K562 (cell line): ENCODE results near the gene ETFBKMT. TPM values are rescaled to one million over a fixed set of nuclear protein-coding genes. Genes with fewer than 3 reads are reported as not detected.

Experiments used
- NFXL1 ChIP-seq: fragments of 450-650 bp; formaldehyde crosslinking; IDR thresholded peaks from 2 replicates; pipeline ENCODE4 v1.4.0; 2021; ENCODE audit warnings: mild to moderate bottlenecking
- ZNF232 ChIP-seq: sonication (generic); formaldehyde crosslinking; IDR thresholded peaks from 2 replicates; pipeline ENCODE4 v1.8.0; 2022; ENCODE audit warnings: mild to moderate bottlenecking, missing genetic modification reagents
- polyA plus RNA-seq, 8 experiments: library from polyadenylated mRNA; depleted of rRNA in 4 of 8; stranded (reverse) in 5 of 8; unstranded in 3 of 8; fragments of >200 nt; fragmentation: Nextera tagmentation in 2 of 8; fragmentation: Illumina TruSeq in 1 of 8; extraction: Ambion mirVana in 2 of 8; extraction: Trizol in 1 of 8; gene quantifications; 2 replicates each; pipeline versions ENCODE4 v1.2.1 to v1.2.3, GENCODE V29; 2011 to 2014; ENCODE audit warnings: inconsistent platforms in 1 of 8, missing spikeins in 1 of 8
- total RNA-seq, 7 experiments: library from RNA; depleted of rRNA in 6 of 7; stranded (reverse); fragments of >200 nt in 6 of 7; fragmentation: Illumina TruSeq in 2 of 7; extraction: Trizol in 2 of 7; gene quantifications; 2 replicates each; pipeline versions ENCODE4 v1.2.1 to v1.2.3, GENCODE V29; 2011 to 2021; ENCODE audit warnings: low replicate concordance in 1 of 7
- TF ChIP-seq, protein P1 (sequence below): fragments of 250-450 bp; sonication (Bioruptor Pico); IDR thresholded peaks from 2 replicates; pipeline ENCODE4 v1.8.0; 2022; ENCODE audit warnings: inconsistent platforms
- TF ChIP-seq, protein P2 (sequence below): sonication (generic); formaldehyde crosslinking; IDR thresholded peaks from 2 replicates; pipeline ENCODE4 v1.8.0; 2022; ENCODE audit warnings: mild to moderate bottlenecking, low read depth, missing genetic modification reagents
- TF ChIP-seq, protein P3 (sequence below): fragments of 450-650 bp; IDR thresholded peaks from 2 replicates; pipeline ENCODE4 v1.7.1; 2018; ENCODE audit warnings: mild to moderate bottlenecking, low read depth; ENCODE audit not compliant: partially characterized antibody
- TF ChIP-seq, protein P4 (sequence below): sonication (generic); formaldehyde crosslinking; IDR thresholded peaks from 2 replicates; pipeline ENCODE4 v1.8.1; 2023; ENCODE audit warnings: mild to moderate bottlenecking, missing genetic modification reagents
- TF ChIP-seq, protein P5 (sequence below): fragments of 250-450 bp; sonication (Bioruptor Pico); IDR thresholded peaks from 2 replicates; pipeline ENCODE4 v1.5.0; 2021; ENCODE audit warnings: mild to moderate bottlenecking, borderline replicate concordance

ETFBKMT gene
- total and polyA plus RNA-seq, 9 of the 15 experiments (the other 6 are each of a cell fraction or from before 2014, with no cell fraction given), result 0.18 to 1.7 (median 0.96) TPM

DNA sequence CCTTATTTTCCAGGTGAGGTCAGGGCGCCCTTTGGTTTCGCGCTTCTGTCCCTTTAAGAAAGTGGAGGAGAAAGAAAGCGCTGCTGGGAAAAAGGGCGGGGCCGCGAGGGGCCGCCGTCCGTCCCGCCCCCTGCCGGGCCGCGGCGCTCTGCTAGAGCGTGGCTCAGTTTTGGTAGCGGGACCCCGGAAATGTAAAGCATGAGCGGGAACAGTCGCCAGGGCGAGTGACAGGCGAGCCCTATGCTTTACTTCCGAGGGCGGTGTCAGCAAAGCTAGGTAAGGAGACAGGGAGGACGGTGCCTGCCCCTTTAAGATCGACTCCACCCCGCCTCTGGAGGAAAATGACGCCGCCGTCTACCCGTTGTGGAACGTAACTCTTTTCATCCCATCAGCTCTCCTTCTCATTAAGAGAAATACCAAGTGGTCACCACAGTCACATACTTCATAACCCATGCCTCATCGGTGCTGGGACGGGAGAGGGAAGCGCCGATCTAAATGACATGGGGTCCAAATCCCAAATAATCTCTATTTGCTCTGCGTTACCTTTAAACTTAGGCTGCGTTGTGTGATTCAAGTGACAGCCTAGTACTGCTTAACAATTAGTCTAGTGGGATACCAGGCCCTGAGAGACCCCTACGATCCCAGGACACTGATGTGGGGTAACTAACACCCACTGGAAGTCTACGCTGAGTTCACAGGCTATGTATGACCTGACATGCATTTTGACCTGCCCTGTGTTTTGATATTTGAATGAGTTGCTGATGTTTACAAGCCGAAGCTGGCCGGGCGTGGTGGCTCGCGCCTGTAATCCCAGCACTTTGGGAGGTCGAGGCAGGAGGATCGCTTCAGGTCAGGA lies at the start of gene ETFBKMT (continued):
- TF ChIP-seq, protein P1, sequence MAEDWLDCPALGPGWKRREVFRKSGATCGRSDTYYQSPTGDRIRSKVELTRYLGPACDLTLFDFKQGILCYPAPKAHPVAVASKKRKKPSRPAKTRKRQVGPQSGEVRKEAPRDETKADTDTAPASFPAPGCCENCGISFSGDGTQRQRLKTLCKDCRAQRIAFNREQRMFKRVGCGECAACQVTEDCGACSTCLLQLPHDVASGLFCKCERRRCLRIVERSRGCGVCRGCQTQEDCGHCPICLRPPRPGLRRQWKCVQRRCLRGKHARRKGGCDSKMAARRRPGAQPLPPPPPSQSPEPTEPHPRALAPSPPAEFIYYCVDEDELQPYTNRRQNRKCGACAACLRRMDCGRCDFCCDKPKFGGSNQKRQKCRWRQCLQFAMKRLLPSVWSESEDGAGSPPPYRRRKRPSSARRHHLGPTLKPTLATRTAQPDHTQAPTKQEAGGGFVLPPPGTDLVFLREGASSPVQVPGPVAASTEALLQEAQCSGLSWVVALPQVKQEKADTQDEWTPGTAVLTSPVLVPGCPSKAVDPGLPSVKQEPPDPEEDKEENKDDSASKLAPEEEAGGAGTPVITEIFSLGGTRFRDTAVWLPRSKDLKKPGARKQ, result no peak
- TF ChIP-seq NFXL1 (no peak), ZNF232 (CRISPR knock-in tag) (no peak)
- TF ChIP-seq, protein P2, sequence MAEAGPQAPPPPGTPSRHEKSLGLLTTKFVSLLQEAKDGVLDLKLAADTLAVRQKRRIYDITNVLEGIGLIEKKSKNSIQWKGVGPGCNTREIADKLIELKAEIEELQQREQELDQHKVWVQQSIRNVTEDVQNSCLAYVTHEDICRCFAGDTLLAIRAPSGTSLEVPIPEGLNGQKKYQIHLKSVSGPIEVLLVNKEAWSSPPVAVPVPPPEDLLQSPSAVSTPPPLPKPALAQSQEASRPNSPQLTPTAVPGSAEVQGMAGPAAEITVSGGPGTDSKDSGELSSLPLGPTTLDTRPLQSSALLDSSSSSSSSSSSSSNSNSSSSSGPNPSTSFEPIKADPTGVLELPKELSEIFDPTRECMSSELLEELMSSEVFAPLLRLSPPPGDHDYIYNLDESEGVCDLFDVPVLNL (CRISPR knock-in tag), result no peak
- TF ChIP-seq, protein P3, sequence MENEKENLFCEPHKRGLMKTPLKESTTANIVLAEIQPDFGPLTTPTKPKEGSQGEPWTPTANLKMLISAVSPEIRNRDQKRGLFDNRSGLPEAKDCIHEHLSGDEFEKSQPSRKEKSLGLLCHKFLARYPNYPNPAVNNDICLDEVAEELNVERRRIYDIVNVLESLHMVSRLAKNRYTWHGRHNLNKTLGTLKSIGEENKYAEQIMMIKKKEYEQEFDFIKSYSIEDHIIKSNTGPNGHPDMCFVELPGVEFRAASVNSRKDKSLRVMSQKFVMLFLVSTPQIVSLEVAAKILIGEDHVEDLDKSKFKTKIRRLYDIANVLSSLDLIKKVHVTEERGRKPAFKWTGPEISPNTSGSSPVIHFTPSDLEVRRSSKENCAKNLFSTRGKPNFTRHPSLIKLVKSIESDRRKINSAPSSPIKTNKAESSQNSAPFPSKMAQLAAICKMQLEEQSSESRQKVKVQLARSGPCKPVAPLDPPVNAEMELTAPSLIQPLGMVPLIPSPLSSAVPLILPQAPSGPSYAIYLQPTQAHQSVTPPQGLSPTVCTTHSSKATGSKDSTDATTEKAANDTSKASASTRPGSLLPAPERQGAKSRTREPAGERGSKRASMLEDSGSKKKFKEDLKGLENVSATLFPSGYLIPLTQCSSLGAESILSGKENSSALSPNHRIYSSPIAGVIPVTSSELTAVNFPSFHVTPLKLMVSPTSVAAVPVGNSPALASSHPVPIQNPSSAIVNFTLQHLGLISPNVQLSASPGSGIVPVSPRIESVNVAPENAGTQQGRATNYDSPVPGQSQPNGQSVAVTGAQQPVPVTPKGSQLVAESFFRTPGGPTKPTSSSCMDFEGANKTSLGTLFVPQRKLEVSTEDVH, result peak; percentile 75
- TF ChIP-seq, protein P4, sequence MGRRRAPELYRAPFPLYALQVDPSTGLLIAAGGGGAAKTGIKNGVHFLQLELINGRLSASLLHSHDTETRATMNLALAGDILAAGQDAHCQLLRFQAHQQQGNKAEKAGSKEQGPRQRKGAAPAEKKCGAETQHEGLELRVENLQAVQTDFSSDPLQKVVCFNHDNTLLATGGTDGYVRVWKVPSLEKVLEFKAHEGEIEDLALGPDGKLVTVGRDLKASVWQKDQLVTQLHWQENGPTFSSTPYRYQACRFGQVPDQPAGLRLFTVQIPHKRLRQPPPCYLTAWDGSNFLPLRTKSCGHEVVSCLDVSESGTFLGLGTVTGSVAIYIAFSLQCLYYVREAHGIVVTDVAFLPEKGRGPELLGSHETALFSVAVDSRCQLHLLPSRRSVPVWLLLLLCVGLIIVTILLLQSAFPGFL, result no peak
- TF ChIP-seq, protein P5, sequence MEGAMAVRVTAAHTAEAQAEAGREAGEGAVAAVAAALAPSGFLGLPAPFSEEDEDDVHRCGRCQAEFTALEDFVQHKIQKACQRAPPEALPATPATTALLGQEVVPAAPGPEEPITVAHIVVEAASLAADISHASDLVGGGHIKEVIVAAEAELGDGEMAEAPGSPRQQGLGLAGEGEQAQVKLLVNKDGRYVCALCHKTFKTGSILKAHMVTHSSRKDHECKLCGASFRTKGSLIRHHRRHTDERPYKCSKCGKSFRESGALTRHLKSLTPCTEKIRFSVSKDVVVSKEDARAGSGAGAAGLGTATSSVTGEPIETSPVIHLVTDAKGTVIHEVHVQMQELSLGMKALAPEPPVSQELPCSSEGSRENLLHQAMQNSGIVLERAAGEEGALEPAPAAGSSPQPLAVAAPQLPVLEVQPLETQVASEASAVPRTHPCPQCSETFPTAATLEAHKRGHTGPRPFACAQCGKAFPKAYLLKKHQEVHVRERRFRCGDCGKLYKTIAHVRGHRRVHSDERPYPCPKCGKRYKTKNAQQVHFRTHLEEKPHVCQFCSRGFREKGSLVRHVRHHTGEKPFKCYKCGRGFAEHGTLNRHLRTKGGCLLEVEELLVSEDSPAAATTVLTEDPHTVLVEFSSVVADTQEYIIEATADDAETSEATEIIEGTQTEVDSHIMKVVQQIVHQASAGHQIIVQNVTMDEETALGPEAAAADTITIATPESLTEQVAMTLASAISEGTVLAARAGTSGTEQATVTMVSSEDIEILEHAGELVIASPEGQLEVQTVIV (CRISPR knock-in tag), result no peak
